Left ventricle myocardium inferior (tissue), 1 donor: ENCODE data around the gene CDH12. TPM values are rescaled to one million over a fixed set of nuclear protein-coding genes. Genes with fewer than 3 reads are reported as not detected.

ENCODE experiments used
- DNase-seq: peaks from one replicate; pipeline ENCODE4 v3.0.0-alpha.2; 2020
- H3K27ac ChIP-seq: fragments of 200-600 bp; replicated peaks from 2 replicates; pipeline ENCODE4 v1.8.0; 2021
- H3K27me3 ChIP-seq: fragments of 200-600 bp; 2 replicates; pipeline ENCODE4 v1.8.0; 2021; ENCODE audit warnings: low read depth
- H3K36me3 ChIP-seq: fragments of 200-600 bp; 2 replicates; pipeline ENCODE4 v1.8.0; 2021
- H3K4me1 ChIP-seq: fragments of 200-600 bp; 2 replicates; pipeline ENCODE4 v1.8.0; 2021
- H3K4me3 ChIP-seq: fragments of 200-600 bp; 2 replicates; pipeline ENCODE4 v1.8.0; 2021; ENCODE audit warnings: mild to moderate bottlenecking, moderate library complexity
- H3K9me3 ChIP-seq: fragments of 200-600 bp; replicated peaks from 2 replicates; pipeline ENCODE4 v1.8.0; 2021
- CTCF ChIP-seq: fragments of 200-600 bp; IDR thresholded peaks from 2 replicates; pipeline ENCODE4 v1.8.0; 2021; ENCODE audit warnings: antibody characterized with exemption, mild to moderate bottlenecking, borderline replicate concordance
- intact Hi-C: fragments of 100-400 bp; cut with micrococcal nuclease; formaldehyde crosslinking; loops from one replicate; pipeline ENCODE4 v1.11.0; 2022
- total RNA-seq: library from RNA; stranded (reverse); fragmentation: NEBNext Ultra II Directional; extraction: Animal tissue kit (Norgen Biotek cat#: 25700); gene quantifications from one replicate; pipeline ENCODE4 v1.2.1, GENCODE V29; 2021
- donor health status: DM: no; HTN: yes; CAD: no; lungs with severe emphysema.

Gene CDH12
- total RNA-seq, 1 donor from 2014 or later, result not detected

- intact Hi-C loops, result no loop called here
- Histone ChIP-seq H3K4me3 (no peak overlapping the region), H3K9me3 (peaks cover 6% of the 10 kb centered on the region), H3K27ac (no peak overlapping the region), H3K27me3 (no peaks in the 10 kb centered on the region), H3K4me1 (no peaks in the 10 kb centered on the region), H3K36me3 (no peaks in the 10 kb centered on the region)
- no peak for DNase-seq
- TF ChIP-seq CTCF, result no peak
Observed at GRCh38 chr5:21847300-21847699, 1005.8 kb downstream of the CDH12 start.

- intact Hi-C loops, result no loop called here
- DNase-seq, result no peak
- Histone ChIP-seq H3K4me3 (no peak overlapping the region), H3K27ac (no peak overlapping the region), H3K9me3 (peaks cover 9% of the 10 kb centered on the region), H3K4me1 (no peaks in the 10 kb centered on the region), H3K27me3 (no peaks in the 10 kb centered on the region), H3K36me3 (no peaks in the 10 kb centered on the region)
- no peak for TF ChIP-seq CTCF
Observed at GRCh38 chr5:21844960-21845359, 1008.2 kb downstream of the CDH12 start.

- Histone ChIP-seq H3K36me3 (no peaks in the 10 kb centered on the region), H3K4me3 (no peak overlapping the region), H3K9me3 (peaks cover 6% of the 10 kb centered on the region), H3K4me1 (no peaks in the 10 kb centered on the region), H3K27ac (no peak overlapping the region), H3K27me3 (no peaks in the 10 kb centered on the region)
- no peak for DNase-seq
- TF ChIP-seq CTCF, result no peak
- intact Hi-C loops, result no loop called here
Observed at GRCh38 chr5:21834863-21835262, 1018.3 kb downstream of the CDH12 start.

- intact Hi-C loops, result no loop called here
- no peak for TF ChIP-seq CTCF
- H3K27ac ChIP-seq, result no peak overlapping the region
- H3K4me1 ChIP-seq, result no peaks in the 10 kb centered on the region
- H3K27me3 ChIP-seq, result no peaks in the 10 kb centered on the region
- H3K4me3 ChIP-seq, result no peak overlapping the region
- H3K36me3 ChIP-seq, result no peaks in the 10 kb centered on the region
- H3K9me3 ChIP-seq, result no peaks in the 10 kb centered on the region
- DNase-seq, result no peak
Observed at GRCh38 chr5:21831145-21831787, 1021.9 kb downstream of the CDH12 start.

GRCh38 chr5:21826884-21827283 is 1026.3 kb downstream of the CDH12 start:
- H3K9me3 ChIP-seq, result no peaks in the 10 kb centered on the region
- H3K27me3 ChIP-seq, result no peaks in the 10 kb centered on the region
- H3K36me3 ChIP-seq, result no peaks in the 10 kb centered on the region
- no peak overlapping the region for H3K27ac ChIP-seq
- H3K4me3 ChIP-seq, result no peak overlapping the region
- H3K4me1 ChIP-seq, result no peaks in the 10 kb centered on the region
- intact Hi-C loops, result no loop called here
- no peak for TF ChIP-seq CTCF
- no peak for DNase-seq
